Heart left ventricle (tissue), 16 donors: ENCODE results near the gene DYNC1I1. TPM values are rescaled to one million over a fixed set of nuclear protein-coding genes. Genes with fewer than 3 reads are reported as not detected.

ENCODE experiments used
- ATAC-seq, 4 donors: fragments of 200-7000 bp; cut with Tn5 transposase; one replicate each; pipeline ENCODE4 v1.9.1; 2020 to 2022; ENCODE audit warnings: moderate library complexity in 4 of 4, mild to moderate bottlenecking in 3 of 4, moderate number of reproducible peaks in 1 of 4
- DNase-seq, 5 donors: peaks; one replicate each; pipeline ENCODE4 v3.0.0-alpha.2; 2020
- H3K27ac ChIP-seq, 12 donors: fragments of 200-600 bp; sonication (generic) in 4 of 12; one replicate each; pipeline versions ENCODE4 v1.5.0 to v1.8.0; 2016 to 2022; ENCODE audit warnings: mild to moderate bottlenecking in 2 of 12
- H3K27me3 ChIP-seq, 9 donors: fragments of 200-600 bp; sonication (generic) in 2 of 9; one replicate each; pipeline versions ENCODE4 v1.5.1 to v1.8.0; 2016 to 2022; ENCODE audit warnings: mild to moderate bottlenecking in 3 of 9
- H3K36me3 ChIP-seq, 9 donors: fragments of 200-600 bp; sonication (generic) in 2 of 9; one replicate each; pipeline versions ENCODE4 v1.5.0 to v1.8.0; 2018 to 2022; ENCODE audit warnings: mild to moderate bottlenecking in 2 of 9
- H3K4me1 ChIP-seq, 12 donors: fragments of 200-600 bp; sonication (generic) in 4 of 12; one replicate each; pipeline versions ENCODE4 v1.5.0 to v1.8.0; 2016 to 2022; ENCODE audit warnings: mild to moderate bottlenecking in 3 of 12
- H3K4me3 ChIP-seq, 12 donors: fragments of 200-600 bp; sonication (generic) in 4 of 12; one replicate each; pipeline versions ENCODE4 v1.5.0 to v1.8.0; 2017 to 2022; ENCODE audit warnings: mild to moderate bottlenecking in 9 of 12, moderate library complexity in 4 of 12
- H3K9me3 ChIP-seq, 12 donors: fragments of 200-600 bp; sonication (generic) in 4 of 12; one replicate each; pipeline versions ENCODE4 v1.5.0 to v1.8.0; 2016 to 2022; ENCODE audit warnings: mild to moderate bottlenecking in 1 of 12
- CTCF ChIP-seq, 12 donors: fragments of 200-600 bp; sonication (generic) in 4 of 12; IDR thresholded peaks; one replicate each; pipeline versions ENCODE4 v1.5.0 to v1.8.0; 2018 to 2022; ENCODE audit warnings: antibody characterized with exemption in 12 of 12, mild to moderate bottlenecking in 5 of 12
- POLR2A ChIP-seq, 2 donors: fragments of 450-650 bp; IDR thresholded peaks; one replicate each; pipeline ENCODE4 v1.6.1; 2017; ENCODE audit warnings: antibody characterized with exemption in 2 of 2, mild to moderate bottlenecking in 2 of 2, moderate library complexity in 2 of 2
- WGBS, 4 donors: extraction: QIAGEN DNeasy Blood & Tissue Kit in 2 of 4; methylation state at CpG; one replicate each; pipeline versions ENCODE4 v1.1.5 to v1.1.7; 2013 to 2018; 5-methylcytosine and 5-hydroxymethylcytosine counted together
- intact Hi-C, 10 donors: fragments of 100-400 bp; cut with DNase I; formaldehyde crosslinking; loops; one replicate each; pipeline versions ENCODE4 v1.11.1 to v1.14.2; 2022
- polyA plus RNA-seq, 2 donors: library from polyadenylated mRNA; stranded (reverse); fragments of 200-250 nt; gene quantifications; one replicate each; pipeline ENCODE4 v1.2.3, GENCODE V29; 2013
- total RNA-seq, 9 donors: library from RNA; depleted of rRNA in 2 of 9; stranded (reverse); fragments of >200 nt in 2 of 9; fragmentation: NEBNext Ultra II Directional in 3 of 9; extraction: Animal tissue kit (Norgen Biotek cat#: 25700) in 3 of 9; gene quantifications; one replicate each; pipeline versions ENCODE4 v1.1.0 to v1.2.4, GENCODE V29; 2016 to 2023
- donor health status: ischemic (EF 13 %, LVEDD 7.1; RV severe dilation, severe dysfunction).
- donor health status: healthy with polysubstance abuse.
- donor health status: DM: no; HTN: yes; CAD: no.
- donor health status: DM: no; HTN: no; CAD: no.
- donor health status: ischemic (EF 25% LVEDD 6.9; RV normal size, moderate dysfunction).
- donor health status: ischemic (EF 25% LVEDD 5.7; RV mildly dilated, moderate dysfunction).
- donor health status: healthy.
- donor health status: DM: yes; HTN: yes; CAD: no.
- donor health status: ischemic (EF 35%, LVEDD 5.7; RV mildly dilated, moderate dysfunction).
- donor health status: nonischemic (EF 11% LVEDD 7.7; RV severe dilation, severe dysfunction).
- donor health status: DM: yes; HTN: yes; CAD: no.
- donor health status: PGD.
- donor health status: ischemic (EF 29% LVEDD 5.4; RV normal size, mild dysfunction).
- donor health status: nonischemic (EF 23%, LVEDD 6.1; RV moderate dilation, normal function).

DYNC1I1 gene
- total and polyA plus RNA-seq, 11 donors: 6.1 to 46.8 (median 30.6) TPM

GRCh38 chr7:95796617-95797016 is 24.3 kb downstream of the DYNC1I1 start:
- Histone ChIP-seq H3K27ac (no peak overlapping the region), H3K4me3 (no peak overlapping the region), H3K4me1 (peaks cover 0 to 3% (median 0%) of the 10 kb centered on the region in 12 donors), H3K9me3 (no peaks in the 10 kb centered on the region), H3K36me3 (no peaks in the 10 kb centered on the region), H3K27me3 (no peaks in the 10 kb centered on the region)
- TF ChIP-seq POLR2A (IDR thresholded peaks at IDR 0.05) (no peak), CTCF (IDR thresholded peaks at IDR 0.05) (no peak)
- ATAC-seq (no peak), DNase-seq (no peak)
- intact Hi-C loops: no loop called here
- 41 to 60% (median 49%) methylated on average over 1 of the region's 1 CpG for WGBS, 4 donors

- ATAC-seq (no peak), DNase-seq (no peak)
- Histone ChIP-seq H3K36me3 (no peaks in the 10 kb centered on the region), H3K4me3 (no peak overlapping the region), H3K27me3 (no peaks in the 10 kb centered on the region), H3K4me1 (peaks cover 0 to 3% (median 0%) of the 10 kb centered on the region in 12 donors), H3K27ac (no peak overlapping the region), H3K9me3 (no peaks in the 10 kb centered on the region)
- WGBS, 4 donors: 42 to 47% (median 43%) methylated on average over 4 of the region's 4 CpGs
- no peak for TF ChIP-seq CTCF (IDR thresholded peaks at IDR 0.05)
- no peak for TF ChIP-seq POLR2A (IDR thresholded peaks at IDR 0.05)
- intact Hi-C loops: no loop called here
These were observed 26.1 kb downstream of the DYNC1I1 start for GRCh38 chr7:95798401-95798930.

- no peak overlapping the region for H3K4me3 ChIP-seq
- H3K27ac ChIP-seq: no peak overlapping the region
- TF ChIP-seq POLR2A (IDR thresholded peaks at IDR 0.05) (no peak), CTCF (IDR thresholded peaks at IDR 0.05) (no peak)
- WGBS, 4 donors: 75 to 80% (median 77%) methylated on average over 3 of the region's 3 CpGs
- intact Hi-C loops: no loop called here
- H3K36me3 ChIP-seq: peaks cover 0 to 9% (median 0%) of the 10 kb centered on the region in 9 donors
- ATAC-seq: no peak
- no peaks in the 10 kb centered on the region for H3K9me3 ChIP-seq
- H3K4me1 ChIP-seq: peaks cover 0 to 3% (median 0%) of the 10 kb centered on the region in 12 donors
- no peak for DNase-seq
- no peaks in the 10 kb centered on the region for H3K27me3 ChIP-seq
These were observed 28.4 kb downstream of the DYNC1I1 start for GRCh38 chr7:95800787-95801186.

GRCh38 chr7:95802270-95802669 is 29.9 kb downstream of the DYNC1I1 start:
- Histone ChIP-seq H3K36me3 (peaks cover 0 to 16% (median 0%) of the 10 kb centered on the region in 9 donors), H3K4me3 (no peak overlapping the region), H3K4me1 (peaks cover 0 to 3% (median 0%) of the 10 kb centered on the region in 12 donors), H3K27ac (no peak overlapping the region), H3K9me3 (no peaks in the 10 kb centered on the region), H3K27me3 (no peaks in the 10 kb centered on the region)
- intact Hi-C loops: no loop called here
- no peak for TF ChIP-seq CTCF (IDR thresholded peaks at IDR 0.05)
- TF ChIP-seq POLR2A (IDR thresholded peaks at IDR 0.05): no peak
- 94 to 97% (median 96%) methylated on average over 3 of the region's 3 CpGs for WGBS, 4 donors
- DNase-seq (no peak), ATAC-seq (no peak)
